ENCODE measurements around the gene MEGF6. TPM values are rescaled to one million over a fixed set of nuclear protein-coding genes. Genes with fewer than 3 reads are reported as not detected.

MEGF6 gene
- total and polyA plus RNA-seq, 11 donors, result 1.9 to 16.2 (median 5.1) TPM

DNA sequence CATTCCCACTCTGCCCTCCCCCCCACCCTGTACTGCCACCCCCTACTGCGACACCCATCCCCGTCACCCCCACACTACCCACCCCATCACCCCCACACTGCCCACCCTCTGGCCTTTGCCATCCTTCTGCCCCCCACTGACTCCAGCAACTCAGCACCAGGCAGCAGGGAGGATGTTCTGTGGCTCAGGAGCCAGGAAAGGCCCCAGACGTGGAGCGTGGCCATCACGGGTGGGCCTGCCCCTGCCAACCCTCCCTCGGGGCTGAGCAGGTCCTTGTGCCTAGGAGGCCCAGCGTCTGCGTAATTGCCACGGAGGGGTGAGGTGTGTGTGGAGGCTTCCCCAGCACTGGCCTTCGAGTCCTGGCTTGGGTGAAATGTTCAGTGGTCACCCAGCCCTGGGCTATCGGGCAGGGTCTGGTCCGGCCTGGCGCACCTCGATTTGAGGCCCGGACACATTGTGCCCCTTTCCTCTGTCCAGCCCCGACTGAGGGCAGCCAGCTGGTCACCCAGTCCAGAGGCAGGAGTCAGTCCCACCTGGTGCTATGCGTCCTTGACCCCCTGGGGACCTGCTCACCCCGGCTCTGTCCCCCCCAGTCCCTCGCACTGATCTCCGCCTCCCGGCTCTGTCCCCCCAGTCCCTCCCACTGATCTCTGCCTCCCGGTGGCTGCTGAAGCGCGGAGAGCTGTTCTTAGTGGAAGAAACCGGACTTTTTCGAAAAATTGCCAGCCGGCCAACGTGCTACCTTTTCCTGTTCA is 133.9 kb downstream of the MEGF6 start:
- no peaks in the 10 kb centered on the region for H3K27me3 ChIP-seq
- no peak for TF ChIP-seq POLR2A (IDR thresholded peaks at IDR 0.05)
- TF ChIP-seq, protein P1, sequence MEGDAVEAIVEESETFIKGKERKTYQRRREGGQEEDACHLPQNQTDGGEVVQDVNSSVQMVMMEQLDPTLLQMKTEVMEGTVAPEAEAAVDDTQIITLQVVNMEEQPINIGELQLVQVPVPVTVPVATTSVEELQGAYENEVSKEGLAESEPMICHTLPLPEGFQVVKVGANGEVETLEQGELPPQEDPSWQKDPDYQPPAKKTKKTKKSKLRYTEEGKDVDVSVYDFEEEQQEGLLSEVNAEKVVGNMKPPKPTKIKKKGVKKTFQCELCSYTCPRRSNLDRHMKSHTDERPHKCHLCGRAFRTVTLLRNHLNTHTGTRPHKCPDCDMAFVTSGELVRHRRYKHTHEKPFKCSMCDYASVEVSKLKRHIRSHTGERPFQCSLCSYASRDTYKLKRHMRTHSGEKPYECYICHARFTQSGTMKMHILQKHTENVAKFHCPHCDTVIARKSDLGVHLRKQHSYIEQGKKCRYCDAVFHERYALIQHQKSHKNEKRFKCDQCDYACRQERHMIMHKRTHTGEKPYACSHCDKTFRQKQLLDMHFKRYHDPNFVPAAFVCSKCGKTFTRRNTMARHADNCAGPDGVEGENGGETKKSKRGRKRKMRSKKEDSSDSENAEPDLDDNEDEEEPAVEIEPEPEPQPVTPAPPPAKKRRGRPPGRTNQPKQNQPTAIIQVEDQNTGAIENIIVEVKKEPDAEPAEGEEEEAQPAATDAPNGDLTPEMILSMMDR (IDR thresholded peaks at IDR 0.05), result no peak
- H3K9me3 ChIP-seq, result no peaks in the 10 kb centered on the region
- DNase-seq (no peak), ATAC-seq (no peak)
- intact Hi-C loops (cut with DNase I), result no loop called here
- 68 to 75% (median 72%) methylated on average over 21 to 28 of the region's 28 CpGs for WGBS, 4 donors
- H3K4me3 ChIP-seq, result no peak overlapping the region
- H3K4me1 ChIP-seq, result no peaks in the 10 kb centered on the region
- no peaks in the 10 kb centered on the region for H3K36me3 ChIP-seq
- H3K27ac ChIP-seq, result no peak overlapping the region

DNA sequence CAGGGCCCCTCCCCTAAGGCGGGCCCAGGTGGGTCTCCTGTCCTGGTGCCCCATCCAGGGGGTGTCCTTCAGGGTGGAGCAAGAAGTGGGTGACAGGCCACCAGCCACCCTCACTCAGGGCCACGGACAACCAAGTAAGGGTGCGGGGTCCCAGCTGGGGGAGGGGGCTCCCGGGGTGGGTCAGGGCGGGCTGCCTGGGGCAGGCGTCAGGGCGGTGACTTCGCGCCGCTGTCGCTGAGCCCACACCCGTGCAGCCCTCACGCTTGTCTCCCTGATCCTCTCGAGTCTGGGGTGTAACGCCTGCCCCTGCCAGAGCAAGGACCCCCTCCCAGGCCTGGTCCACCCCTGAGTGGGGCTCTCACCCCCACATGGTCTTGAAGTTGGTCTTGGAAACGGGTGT is 134.6 kb downstream of the MEGF6 start:
- Histone ChIP-seq H3K27me3 (no peaks in the 10 kb centered on the region), H3K27ac (no peak overlapping the region), H3K36me3 (no peaks in the 10 kb centered on the region), H3K4me1 (peaks cover 0 to 5% (median 2%) of the 10 kb centered on the region in 12 donors), H3K4me3 (no peak overlapping the region), H3K9me3 (no peaks in the 10 kb centered on the region)
- intact Hi-C loops (cut with DNase I), result no loop called here
- no peak for DNase-seq
- WGBS, 4 donors, result 90 to 100% (median 92%) methylated on average over 3 to 16 of the region's 16 CpGs; no CpG with 5 or more reads in 1 of the 4 donors
- TF ChIP-seq, protein P1 (IDR thresholded peaks at IDR 0.05), result no peak
- no peak for TF ChIP-seq POLR2A (IDR thresholded peaks at IDR 0.05)
- no peak for ATAC-seq

DNA sequence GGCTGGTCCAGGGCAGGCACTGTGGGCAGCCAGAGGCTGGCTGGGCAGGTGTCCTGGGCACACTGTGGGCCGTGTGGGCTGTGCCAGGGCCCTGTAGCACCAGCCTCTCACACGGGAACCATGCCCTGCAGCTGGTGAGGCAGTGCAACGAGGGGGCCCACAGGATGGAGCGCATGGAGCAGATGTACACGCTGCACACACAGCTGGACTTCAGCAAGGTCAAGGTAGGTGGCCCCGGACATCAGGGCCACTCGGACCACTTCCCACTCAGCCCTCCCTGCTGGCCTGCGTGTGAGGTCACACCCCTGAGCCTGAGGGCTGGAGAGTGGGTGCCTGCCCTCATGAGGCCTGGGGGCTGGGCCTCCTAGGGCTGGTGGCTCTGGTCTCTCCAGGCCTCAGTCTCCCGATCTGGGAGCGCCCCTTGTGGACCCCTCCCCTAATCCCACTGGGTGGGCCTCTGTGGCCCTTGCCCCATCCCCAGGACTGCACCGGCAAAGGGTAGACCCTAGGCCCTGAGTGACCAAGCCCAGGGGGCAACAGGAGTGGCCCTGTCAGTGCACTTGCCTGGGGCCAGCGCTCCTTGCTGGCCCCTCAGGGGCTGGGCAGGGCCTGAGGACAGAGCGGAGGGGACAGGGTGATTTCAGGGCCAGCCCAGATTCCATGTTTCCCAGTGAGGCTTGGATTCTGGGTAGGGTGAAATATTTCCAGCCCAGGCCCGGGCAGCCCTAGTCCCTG is 135.3 kb downstream of the MEGF6 start:
- ATAC-seq (no peak), DNase-seq (no peak)
- Histone ChIP-seq H3K9me3 (no peaks in the 10 kb centered on the region), H3K27ac (no peak overlapping the region), H3K4me1 (peaks cover 0 to 12% (median 8%) of the 10 kb centered on the region in 12 donors), H3K36me3 (no peaks in the 10 kb centered on the region), H3K27me3 (no peaks in the 10 kb centered on the region), H3K4me3 (no peak overlapping the region)
- TF ChIP-seq POLR2A (IDR thresholded peaks at IDR 0.05), result no peak
- TF ChIP-seq, protein P1 (IDR thresholded peaks at IDR 0.05), result no peak
- WGBS, 4 donors, result 89 to 96% (median 91%) methylated on average over 4 to 14 of the region's 14 CpGs
- intact Hi-C loops (cut with DNase I), result no loop called here

DNA sequence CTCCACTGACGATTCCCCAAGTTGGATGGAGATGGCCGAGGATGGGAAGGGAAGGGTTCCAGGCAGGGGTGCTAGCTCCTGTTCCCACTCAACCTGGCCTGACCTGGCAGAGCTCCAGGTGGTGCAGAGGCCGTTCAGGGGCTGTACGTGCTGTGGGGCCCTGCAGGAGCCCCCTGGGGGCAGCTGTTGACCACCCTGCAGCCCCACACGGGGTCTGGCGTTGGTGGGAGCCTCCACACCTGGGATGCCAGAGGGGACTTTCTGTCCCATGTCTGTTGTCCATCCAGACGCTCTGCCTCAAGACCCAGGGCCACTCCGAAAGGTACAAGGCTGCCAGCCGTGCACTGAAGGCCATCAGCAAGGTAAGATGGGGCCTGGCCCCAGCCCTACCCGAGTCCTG is 136.9 kb downstream of the MEGF6 start:
- intact Hi-C loops (cut with DNase I), result no loop called here
- peaks cover 0 to 12% (median 8%) of the 10 kb centered on the region in 12 donors for H3K4me1 ChIP-seq
- no peak for TF ChIP-seq POLR2A (IDR thresholded peaks at IDR 0.05)
- TF ChIP-seq, protein P1 (IDR thresholded peaks at IDR 0.05), result no peak
- DNase-seq, result no peak
- H3K27ac ChIP-seq, result no peak overlapping the region
- no peaks in the 10 kb centered on the region for H3K9me3 ChIP-seq
- no peak overlapping the region for H3K4me3 ChIP-seq
- H3K27me3 ChIP-seq, result no peaks in the 10 kb centered on the region
- 70 to 85% (median 72%) methylated on average over 7 to 10 of the region's 10 CpGs for WGBS, 4 donors
- no peaks in the 10 kb centered on the region for H3K36me3 ChIP-seq
- ATAC-seq, result no peak

All from heart left ventricle (tissue), 16 donors.